Mammary epithelial cell (primary cell): ENCODE data around the gene DEFB126.

ENCODE experiments used
- EZH2 ChIP-seq: IDR thresholded peaks from 2 replicates; pipeline ENCODE4 v1.6.1; 2012; ENCODE audit warnings: low read length, inconsistent platforms, borderline replicate concordance
- TF ChIP-seq, protein P1 (sequence below), 2 donors: IDR thresholded peaks in 1 of 2; conservative IDR thresholded peaks in 1 of 2; 2 replicates each; pipeline ENCODE4 v1.5.1; 2011 to 2012; ENCODE audit warnings: inconsistent platforms in 2 of 2, low read length in 2 of 2, mild to moderate bottlenecking in 2 of 2, control low read depth in 1 of 2, low read depth in 1 of 2; ENCODE audit not compliant: insufficient read depth in 1 of 2; ENCODE audit errors: extremely low read depth in 1 of 2

DNA sequence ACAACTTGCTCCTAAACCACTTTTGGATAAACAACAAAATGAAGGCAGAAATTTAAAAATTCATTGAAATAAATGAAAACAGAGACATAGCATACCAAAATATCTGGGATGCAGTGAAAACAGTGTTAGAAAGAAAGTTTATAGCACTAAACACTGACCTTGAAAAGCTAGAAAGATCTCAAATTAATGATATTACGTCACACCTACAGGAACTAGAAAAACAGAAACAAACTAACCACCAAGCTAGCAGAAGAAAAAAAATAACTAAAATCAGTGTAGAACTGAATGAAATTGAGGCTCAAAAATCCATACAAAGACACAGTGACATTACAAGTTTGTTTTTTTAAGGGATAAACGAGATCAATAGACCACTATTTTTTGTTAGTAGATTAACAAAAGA lies 41.9 kb downstream of the DEFB126 start:
- TF ChIP-seq, protein P1, sequence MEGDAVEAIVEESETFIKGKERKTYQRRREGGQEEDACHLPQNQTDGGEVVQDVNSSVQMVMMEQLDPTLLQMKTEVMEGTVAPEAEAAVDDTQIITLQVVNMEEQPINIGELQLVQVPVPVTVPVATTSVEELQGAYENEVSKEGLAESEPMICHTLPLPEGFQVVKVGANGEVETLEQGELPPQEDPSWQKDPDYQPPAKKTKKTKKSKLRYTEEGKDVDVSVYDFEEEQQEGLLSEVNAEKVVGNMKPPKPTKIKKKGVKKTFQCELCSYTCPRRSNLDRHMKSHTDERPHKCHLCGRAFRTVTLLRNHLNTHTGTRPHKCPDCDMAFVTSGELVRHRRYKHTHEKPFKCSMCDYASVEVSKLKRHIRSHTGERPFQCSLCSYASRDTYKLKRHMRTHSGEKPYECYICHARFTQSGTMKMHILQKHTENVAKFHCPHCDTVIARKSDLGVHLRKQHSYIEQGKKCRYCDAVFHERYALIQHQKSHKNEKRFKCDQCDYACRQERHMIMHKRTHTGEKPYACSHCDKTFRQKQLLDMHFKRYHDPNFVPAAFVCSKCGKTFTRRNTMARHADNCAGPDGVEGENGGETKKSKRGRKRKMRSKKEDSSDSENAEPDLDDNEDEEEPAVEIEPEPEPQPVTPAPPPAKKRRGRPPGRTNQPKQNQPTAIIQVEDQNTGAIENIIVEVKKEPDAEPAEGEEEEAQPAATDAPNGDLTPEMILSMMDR (conservative IDR thresholded peaks at IDR 0.05 in 1 of 2, IDR thresholded peaks at IDR 0.05 in 1 of 2; ENCODE audit: extremely low read depth in 1 of 2, insufficient read depth in 1 of 2, low read depth in 1 of 2, low read length in 2 of 2) = no peak
- TF ChIP-seq EZH2 = no peak
